ENCODE data around the gene RNASEH2A. TPM values are rescaled to one million over a fixed set of nuclear protein-coding genes. Genes with fewer than 3 reads are reported as not detected.
A peak's percentile ranks its signal among the peaks of the same experiment; 100 is the strongest.

Gene RNASEH2A
- total and polyA plus RNA-seq, 2 of the 13 experiments (the other 11 are each of a cell fraction or from before 2014, with no cell fraction given) = 25.1 to 35.8 TPM

DNA sequence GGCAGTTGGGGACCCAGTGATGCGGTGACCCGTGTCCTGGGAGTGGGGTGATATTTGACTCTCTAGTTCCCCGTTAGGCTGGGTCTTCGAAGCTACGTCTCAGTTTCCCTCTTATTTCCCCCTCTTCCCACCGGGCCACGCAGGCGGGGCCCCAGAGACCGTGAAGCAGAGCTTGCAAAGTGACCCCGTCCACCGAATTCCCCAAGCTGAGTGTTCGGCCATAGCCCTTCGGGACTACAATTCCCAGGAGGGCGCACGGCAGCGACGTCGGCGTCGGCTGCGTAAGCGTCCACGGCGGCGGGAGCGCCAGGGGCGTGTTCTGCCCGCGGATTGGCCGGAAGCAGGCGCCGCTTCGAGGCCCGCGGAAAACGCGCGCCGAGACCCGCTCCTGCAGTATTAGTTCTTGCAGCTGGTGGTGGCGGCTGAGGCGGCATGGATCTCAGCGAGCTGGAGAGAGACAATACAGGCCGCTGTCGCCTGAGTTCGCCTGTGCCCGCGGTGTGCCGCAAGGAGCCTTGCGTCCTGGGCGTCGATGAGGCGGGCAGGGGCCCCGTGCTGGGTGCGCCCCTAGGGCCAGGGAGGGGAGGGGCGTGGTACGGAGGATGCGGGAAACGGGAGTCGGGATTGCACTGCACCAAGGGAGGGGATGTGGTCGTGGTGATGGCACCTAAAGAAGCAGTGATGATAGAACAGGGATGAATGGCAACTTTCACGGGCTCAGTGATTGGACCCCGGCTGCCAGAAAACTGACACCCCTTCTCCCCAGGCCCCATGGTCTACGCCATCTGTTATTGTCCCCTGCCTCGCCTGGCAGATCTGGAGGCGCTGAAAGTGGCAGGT, at the start of gene RNASEH2A (continued):
- TF ChIP-seq TOE1 (CRISPR knock-in tag; IDR thresholded peaks at IDR 0.05) (no peak), ZMYM3 (CRISPR knock-in tag; IDR thresholded peaks at IDR 0.05) (no peak), MTA1 (CRISPR knock-in tag; IDR thresholded peaks at IDR 0.05; ENCODE audit: borderline replicate concordance) (0 out of 2 replicates have a peak, but pooled peaks have one; percentile 39), HNRNPH1 (optimal IDR thresholded peaks at IDR 0.05; ENCODE audit: low read depth, low read length) (no peak), SRY (CRISPR knock-in tag; IDR thresholded peaks at IDR 0.05) (peak; percentile 80), ZNF552 (CRISPR knock-in tag; IDR thresholded peaks at IDR 0.05; ENCODE audit: borderline replicate concordance) (peak; percentile 85), ZNF232 (CRISPR knock-in tag; IDR thresholded peaks at IDR 0.05; ENCODE audit: borderline replicate concordance) (peak; percentile 61; the same call in 1 of the 2 replicates), TOPORS (CRISPR knock-in tag; IDR thresholded peaks at IDR 0.05) (peak; percentile 70), ZNF782 (CRISPR knock-in tag; IDR thresholded peaks at IDR 0.05; ENCODE audit: borderline replicate concordance) (peak; percentile 67; the same call in 1 of the 2 replicates), ZNF230 (CRISPR knock-in tag; IDR thresholded peaks at IDR 0.05) (peak; percentile 89; the same call in 1 of the 2 replicates), AKAP8 (CRISPR knock-in tag; IDR thresholded peaks at IDR 0.05) (no peak), RARG (CRISPR knock-in tag; IDR thresholded peaks at IDR 0.05; ENCODE audit: low read depth) (peak; percentile 81; the same call in 1 of the 2 replicates), KDM1A (CRISPR knock-in tag; IDR thresholded peaks at IDR 0.05) (no peak), NR2C2 (CRISPR knock-in tag; IDR thresholded peaks at IDR 0.05; ENCODE audit: borderline replicate concordance) (peak; percentile 80), HOXA9 (CRISPR knock-in tag; IDR thresholded peaks at IDR 0.05; ENCODE audit: borderline replicate concordance) (peak; percentile 82; the same call in 1 of the 2 replicates), POLR2G (IDR thresholded peaks at IDR 0.05; ENCODE audit: low read depth, low read length) (peak; percentile 80)
- TF ChIP-seq, protein P1, sequence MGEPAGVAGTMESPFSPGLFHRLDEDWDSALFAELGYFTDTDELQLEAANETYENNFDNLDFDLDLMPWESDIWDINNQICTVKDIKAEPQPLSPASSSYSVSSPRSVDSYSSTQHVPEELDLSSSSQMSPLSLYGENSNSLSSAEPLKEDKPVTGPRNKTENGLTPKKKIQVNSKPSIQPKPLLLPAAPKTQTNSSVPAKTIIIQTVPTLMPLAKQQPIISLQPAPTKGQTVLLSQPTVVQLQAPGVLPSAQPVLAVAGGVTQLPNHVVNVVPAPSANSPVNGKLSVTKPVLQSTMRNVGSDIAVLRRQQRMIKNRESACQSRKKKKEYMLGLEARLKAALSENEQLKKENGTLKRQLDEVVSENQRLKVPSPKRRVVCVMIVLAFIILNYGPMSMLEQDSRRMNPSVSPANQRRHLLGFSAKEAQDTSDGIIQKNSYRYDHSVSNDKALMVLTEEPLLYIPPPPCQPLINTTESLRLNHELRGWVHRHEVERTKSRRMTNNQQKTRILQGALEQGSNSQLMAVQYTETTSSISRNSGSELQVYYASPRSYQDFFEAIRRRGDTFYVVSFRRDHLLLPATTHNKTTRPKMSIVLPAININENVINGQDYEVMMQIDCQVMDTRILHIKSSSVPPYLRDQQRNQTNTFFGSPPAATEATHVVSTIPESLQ (CRISPR knock-in tag; conservative IDR thresholded peaks at IDR 0.05) = no peak
- TF ChIP-seq, protein P2, sequence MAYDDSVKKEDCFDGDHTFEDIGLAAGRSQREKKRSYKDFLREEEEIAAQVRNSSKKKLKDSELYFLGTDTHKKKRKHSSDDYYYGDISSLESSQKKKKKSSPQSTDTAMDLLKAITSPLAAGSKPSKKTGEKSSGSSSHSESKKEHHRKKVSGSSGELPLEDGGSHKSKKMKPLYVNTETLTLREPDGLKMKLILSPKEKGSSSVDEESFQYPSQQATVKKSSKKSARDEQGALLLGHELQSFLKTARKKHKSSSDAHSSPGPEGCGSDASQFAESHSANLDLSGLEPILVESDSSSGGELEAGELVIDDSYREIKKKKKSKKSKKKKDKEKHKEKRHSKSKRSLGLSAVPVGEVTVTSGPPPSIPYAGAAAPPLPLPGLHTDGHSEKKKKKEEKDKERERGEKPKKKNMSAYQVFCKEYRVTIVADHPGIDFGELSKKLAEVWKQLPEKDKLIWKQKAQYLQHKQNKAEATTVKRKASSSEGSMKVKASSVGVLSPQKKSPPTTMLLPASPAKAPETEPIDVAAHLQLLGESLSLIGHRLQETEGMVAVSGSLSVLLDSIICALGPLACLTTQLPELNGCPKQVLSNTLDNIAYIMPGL (CRISPR knock-in tag; IDR thresholded peaks at IDR 0.05; ENCODE audit: borderline replicate concordance in 1 of 2, low read depth in 1 of 2) = peak; percentile 80 to 86
- TF ChIP-seq, protein P3, sequence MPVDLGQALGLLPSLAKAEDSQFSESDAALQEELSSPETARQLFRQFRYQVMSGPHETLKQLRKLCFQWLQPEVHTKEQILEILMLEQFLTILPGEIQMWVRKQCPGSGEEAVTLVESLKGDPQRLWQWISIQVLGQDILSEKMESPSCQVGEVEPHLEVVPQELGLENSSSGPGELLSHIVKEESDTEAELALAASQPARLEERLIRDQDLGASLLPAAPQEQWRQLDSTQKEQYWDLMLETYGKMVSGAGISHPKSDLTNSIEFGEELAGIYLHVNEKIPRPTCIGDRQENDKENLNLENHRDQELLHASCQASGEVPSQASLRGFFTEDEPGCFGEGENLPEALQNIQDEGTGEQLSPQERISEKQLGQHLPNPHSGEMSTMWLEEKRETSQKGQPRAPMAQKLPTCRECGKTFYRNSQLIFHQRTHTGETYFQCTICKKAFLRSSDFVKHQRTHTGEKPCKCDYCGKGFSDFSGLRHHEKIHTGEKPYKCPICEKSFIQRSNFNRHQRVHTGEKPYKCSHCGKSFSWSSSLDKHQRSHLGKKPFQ (CRISPR knock-in tag; IDR thresholded peaks at IDR 0.05; ENCODE audit: insufficient replicate concordance) = no peak
- TF ChIP-seq, protein P4, sequence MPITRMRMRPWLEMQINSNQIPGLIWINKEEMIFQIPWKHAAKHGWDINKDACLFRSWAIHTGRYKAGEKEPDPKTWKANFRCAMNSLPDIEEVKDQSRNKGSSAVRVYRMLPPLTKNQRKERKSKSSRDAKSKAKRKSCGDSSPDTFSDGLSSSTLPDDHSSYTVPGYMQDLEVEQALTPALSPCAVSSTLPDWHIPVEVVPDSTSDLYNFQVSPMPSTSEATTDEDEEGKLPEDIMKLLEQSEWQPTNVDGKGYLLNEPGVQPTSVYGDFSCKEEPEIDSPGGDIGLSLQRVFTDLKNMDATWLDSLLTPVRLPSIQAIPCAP (CRISPR knock-in tag; IDR thresholded peaks at IDR 0.05; ENCODE audit: low read depth) = 0 out of 2 replicates have a peak, but pooled peaks have one; percentile 27
